EH (cell line): ENCODE data around the gene UBE2H.
"Not testable (repeated sequence)": the region's sequence is repeated elsewhere in the genome, so short reads cannot be mapped to it uniquely, and the experiment has no call there.

Experiments used
- DNase-seq: peaks from one replicate; pipeline ENCODE4 v3.0.0-alpha.2; 2015; ENCODE audit warnings: low read depth

The UBE2H gene

DNA sequence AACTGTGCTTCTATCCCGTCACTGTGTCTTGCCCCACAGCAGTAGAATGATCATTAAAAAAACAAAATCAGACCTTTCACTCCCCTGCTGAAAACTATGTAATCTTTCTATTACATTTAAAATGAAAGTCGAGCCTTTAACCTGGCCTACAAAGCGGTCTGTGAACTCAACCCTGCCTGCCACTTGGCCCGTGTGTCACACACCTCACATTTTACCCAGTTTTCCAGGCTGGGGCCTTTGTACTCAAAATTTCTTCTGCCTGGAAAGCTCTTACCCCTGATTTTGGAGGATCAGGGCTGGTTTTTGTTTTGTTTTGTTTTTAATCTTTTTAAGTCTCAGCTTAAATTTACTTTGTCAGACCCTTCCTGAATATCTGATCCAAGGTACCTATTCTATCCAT lies 82.1 kb downstream of the UBE2H start:
- no peak for DNase-seq

DNA sequence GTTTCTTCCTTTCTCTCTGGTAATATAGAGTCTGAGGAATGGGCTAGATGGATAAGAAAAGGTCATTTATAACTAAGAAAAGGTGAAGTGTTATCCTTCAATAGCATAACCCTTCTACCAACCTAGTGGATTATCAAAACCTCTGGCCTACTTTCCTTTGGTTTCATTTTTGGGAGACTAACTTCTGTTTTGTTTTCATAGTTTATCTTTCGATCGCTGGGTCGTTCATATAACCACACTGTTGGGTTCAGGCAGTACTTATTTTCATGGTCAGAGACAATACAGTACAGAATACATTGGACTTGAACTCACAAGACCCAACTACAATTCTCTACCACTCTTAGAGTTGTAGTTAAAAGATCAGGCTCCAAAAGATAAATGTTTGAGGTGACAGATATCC lies 86.5 kb downstream of the UBE2H start:
- no peak for DNase-seq

DNA sequence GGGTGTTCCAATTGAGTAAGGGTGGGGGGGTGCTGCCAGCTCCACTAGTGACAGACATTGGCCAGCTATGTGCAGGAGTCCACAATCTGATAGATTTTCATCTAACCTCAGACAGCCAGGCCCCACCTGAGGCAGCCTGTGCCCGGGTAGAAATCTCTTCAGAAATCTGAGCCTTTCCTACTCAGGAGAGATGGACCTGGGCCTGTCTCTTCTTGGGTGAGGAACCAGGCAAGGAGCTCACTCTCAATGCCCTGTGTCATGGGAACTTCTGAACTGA lies 86.9 kb downstream of the UBE2H start:
- DNase-seq = no peak

DNA sequence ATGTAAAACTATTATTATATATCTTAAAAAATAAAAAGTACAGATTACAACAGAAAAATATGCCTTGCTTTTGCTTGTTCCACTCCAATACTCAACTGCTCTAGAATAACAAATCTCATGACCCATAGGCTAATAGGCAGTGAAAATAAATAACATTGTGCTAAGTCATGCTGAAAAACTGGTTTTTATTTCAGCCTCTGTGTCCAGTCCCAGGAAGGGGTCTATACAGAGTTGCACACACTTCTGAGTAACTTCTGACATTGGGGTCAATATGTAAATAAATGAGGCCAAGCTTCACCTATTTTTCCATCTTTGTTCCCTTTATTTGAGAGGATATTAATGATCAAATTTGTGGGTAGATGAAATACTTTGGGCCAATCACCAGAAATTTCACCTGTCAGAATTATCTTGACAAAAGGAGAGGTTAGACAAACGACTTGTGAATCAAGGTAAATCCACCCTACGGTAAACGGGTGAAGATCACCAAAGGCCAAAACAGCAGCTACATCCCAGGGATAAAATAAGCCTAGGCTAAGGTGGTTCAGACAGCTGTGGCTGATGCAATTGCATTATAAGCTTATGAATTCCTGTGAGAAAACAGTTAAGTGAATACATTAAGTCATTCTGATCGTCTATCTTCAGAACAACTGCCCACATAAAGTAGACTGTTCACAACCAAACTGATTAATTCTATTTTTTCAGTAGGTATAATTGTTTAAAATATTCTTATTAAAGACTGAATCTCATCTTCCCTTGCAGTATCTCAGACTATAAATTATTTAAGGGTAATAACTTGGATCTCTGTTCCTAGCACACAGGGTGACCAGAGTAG lies 87.5 kb downstream of the UBE2H start:
- DNase-seq = peak; percentile 59

DNA sequence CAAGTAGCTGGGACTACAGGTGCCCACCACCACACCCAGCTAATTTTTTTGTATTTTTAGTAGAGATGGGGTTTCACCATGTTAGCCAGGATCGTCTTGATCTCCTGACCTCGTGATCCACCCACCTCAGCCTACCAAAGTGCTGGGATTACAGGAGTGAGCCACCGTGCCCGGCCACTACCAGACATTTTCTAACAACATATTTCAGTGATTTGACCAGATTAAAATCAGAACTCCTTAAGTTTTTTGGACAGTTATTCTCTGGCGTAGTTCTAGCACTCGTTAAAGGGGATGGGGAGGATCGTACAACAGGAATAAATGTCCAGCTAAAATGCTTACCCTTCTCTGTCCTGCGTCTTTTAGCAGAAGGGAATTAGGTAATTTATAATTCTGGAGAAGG lies 88.1 kb downstream of the UBE2H start:
- DNase-seq = not testable (repeated sequence)

DNA sequence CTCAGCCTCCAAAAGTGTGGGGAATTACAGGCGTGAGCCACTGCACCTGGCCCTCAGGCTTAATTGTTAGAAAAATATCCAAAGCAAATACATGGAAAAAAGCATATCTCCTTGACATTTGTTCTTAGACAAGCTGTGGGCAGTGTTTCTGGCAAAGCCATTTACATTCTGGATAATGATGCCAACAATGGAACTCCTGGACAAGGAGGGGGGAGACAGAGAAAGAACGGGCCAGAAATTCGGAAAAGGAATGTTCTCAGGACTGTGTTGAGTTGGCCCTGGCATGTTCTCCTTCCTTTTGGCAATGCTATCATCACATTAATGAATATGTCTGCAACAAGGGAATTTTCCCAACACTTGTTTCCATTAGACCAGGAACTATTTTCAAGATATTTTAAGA lies 88.7 kb downstream of the UBE2H start:
- DNase-seq = peak; percentile 40

DNA sequence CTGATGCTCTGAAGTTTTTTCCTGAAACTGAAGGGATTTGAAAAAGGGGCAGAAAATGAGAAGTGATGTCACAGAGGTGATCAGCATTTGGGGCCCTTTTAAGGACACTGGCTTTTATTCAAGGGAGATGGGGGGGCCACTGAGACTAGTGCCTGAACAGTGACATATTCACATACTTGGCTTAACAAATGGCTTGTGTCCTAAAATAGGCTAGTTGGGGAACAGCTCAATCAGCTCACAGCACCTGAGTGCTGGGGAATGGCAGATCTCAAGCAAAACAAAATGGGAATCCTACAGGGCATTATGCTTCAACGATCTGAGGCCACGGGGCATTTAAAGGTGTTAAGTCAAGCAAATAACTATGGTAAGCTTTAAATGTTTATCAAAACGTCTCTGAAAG lies 90.1 kb downstream of the UBE2H start:
- no peak for DNase-seq

DNA sequence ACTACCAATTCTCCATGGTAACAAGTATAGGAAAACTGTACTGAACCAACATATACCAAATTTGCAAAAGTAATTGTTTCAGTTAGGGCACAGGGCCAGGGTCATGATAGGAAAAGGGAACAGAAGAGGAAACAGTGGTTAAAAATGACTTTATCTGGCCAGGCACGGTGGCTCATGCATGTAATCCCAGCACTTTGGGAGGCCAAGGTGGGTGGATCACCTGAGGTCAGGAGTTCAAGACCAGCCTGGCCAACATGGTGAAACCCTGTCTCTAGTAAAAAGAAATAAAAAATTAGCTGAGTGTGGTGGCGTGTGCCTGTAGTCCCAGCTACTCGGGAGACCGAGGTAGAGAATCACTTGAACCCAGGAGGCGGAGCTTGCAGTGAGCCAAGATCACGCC lies 92.0 kb downstream of the UBE2H start:
- DNase-seq = not testable (repeated sequence)

DNA sequence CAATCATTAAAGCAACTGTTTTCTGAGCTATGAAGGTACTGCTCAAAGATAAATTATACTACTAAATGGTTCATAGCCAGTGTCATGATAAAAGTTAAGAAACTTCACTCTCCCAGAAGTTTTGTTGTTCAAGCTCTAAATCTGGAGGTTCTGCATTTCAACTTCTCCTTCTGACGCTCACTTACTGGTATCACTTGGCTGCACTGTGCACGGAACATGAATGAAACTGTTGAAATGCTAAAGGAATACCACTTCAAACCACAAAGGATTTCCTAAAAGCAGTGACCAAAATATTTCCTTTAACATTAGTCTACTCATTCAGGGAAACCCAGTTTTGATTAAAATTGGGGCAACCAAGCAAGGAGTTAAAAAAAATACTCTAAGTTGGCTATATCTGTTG lies 93.6 kb downstream of the UBE2H start:
- peak; percentile 22 for DNase-seq

DNA sequence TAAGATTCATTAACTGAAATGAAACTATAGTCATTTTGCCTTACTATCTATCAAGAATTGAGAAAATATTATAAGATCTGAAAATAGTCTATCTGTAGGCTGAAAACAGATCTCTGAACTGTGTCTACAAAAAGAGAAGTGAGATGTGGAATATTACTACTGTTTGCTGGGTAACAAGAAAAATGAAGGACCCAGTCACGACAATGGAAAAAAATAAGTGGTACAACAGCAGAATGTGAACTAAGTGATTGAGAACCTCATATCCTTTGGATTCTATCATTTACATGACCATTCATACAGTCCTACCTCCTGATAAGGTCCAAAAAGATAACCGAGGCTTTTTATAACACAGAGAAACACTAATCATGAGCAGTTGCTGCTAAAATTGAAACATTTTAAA lies 94.3 kb downstream of the UBE2H start:
- DNase-seq = no peak

DNA sequence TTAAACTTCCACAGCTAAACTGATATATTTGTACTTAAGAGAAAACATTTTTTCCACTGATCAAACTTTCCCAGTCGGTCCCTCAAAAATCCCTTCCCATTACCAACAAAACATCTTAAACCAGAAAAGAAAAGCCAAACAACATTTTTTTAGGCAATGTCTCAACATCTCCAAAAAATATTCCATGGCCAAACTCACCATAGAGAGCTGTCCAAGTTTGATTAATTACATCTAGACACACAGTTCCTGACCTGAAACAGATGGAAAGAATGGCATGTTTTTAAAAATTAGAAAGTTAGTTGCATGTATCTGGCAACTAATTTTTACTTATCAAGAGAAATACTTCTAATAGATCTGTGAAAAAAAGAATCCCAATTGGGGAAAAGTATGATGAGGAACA lies 95.4 kb downstream of the UBE2H start:
- no peak for DNase-seq

DNA sequence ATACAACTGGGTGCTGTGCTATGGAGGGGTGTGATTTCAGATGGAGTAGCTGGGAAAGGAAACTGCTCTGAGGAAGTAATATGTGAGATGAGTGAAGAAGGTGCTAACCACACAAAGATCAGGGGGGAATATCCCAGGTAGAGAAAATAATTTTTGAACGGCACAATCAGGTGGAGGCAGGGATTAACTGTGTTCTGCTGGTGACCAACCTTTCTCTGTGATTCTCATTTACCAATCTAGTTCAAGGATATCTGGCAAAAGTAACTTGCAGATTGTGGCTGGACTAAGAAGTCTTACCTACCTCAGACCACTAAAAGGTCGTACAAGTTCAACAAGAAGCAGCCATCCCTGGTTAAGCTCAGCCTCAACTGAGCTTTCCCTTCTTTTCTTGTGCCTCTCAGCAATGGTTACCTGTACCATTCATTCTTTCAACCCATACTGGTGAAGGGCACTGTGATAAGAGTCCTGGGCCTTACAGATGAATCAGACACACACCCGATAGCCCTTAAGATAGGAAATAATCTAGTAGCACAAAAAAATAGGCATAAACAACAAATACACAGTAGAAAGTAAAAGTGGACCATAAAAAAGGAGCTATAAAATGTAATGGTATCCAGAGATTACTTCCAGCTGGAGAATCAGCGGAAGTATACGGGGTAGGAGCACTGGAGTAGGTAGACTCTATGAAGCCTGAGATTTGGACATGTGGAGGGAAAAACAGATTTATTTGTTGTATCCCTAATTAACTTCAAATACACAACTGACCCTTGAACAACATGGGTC lies 96.6 kb downstream of the UBE2H start:
- DNase-seq = no peak

DNA sequence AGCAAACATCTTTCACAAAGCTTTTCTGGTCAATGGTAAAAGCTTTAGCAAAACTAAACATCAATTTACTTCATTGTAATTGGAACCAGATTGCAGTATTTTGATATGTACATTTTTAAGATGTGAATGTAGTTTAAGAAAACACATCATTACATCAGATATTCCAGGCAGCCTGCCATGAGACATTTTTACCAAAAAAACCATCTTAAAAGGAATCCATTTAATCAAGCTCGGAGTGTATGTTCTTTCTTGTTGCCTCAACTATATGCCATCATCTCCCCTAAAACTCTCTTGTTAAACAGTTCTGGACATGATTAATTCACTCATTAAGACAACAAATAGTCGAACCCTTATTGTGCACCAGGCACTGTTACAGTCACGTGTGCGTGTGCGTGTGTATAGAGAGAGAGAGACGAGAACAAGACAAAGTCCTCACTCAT lies 97.5 kb downstream of the UBE2H start:
- peak; percentile 99 for DNase-seq

DNA sequence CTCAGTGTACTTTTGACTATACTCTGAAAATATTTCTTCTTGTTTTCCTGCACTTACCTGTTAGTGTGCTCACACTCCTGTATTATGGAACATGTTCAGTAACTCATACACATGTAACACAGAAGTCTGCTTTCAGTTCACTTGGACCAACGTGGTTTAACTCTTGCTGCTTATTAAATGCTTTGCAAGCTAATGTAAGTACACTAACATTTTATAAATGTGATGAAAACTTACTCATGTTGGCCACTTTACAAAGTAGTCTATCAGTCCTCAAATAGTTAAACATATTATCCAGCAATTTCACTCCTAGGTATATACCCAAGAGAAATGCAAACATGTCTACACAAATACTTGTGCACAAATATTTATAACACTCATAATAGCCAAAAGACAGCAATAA lies 98.4 kb downstream of the UBE2H start:
- DNase-seq = peak; percentile 21

DNA sequence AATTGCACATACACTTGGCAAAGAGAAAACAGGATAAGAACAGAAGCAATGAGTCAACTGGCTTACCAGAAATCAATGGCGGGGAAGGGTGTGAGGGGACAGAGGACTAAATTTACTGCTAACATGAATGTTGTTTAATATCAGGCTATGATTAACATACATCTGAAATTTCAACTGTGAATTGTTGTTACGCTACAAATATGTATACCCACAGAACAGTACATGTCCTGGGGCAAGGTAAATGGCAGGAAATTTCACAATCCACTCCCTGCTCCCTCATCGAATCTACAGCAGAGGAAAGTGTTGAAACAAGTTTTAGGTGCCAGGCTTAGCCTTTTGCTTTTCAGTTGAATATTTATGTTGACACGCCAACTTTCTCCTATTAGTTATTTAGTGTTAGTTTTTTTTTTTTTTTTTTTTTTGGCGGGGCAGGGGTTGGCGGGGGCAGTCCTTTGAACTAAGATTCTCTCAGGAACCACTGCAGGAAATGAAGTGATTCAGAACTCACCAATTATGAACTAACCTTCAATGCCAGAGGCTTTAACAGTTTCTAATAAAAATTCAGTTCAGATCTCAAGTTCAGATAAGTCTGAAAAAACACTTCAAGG lies 99.0 kb downstream of the UBE2H start:
- DNase-seq = peak; percentile 68

DNA sequence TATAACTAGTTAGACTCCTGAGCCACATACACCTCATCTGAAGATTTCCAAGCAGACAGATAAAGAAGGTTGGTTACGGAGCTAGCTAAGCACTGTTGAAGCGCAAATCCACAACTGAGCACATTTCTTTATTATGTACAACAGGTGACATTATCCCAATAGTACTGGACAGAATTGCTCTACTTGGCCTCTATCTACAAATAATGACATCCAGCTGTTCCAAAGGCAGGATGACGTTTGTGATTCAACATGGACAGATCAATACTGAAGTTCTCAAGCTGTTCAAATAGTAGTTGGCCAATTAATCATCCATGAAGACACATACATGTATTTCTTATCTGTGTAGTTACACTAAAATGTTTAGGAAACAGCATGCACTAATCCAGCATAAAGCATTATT lies 101.0 kb downstream of the UBE2H start:
- DNase-seq = no peak

DNA sequence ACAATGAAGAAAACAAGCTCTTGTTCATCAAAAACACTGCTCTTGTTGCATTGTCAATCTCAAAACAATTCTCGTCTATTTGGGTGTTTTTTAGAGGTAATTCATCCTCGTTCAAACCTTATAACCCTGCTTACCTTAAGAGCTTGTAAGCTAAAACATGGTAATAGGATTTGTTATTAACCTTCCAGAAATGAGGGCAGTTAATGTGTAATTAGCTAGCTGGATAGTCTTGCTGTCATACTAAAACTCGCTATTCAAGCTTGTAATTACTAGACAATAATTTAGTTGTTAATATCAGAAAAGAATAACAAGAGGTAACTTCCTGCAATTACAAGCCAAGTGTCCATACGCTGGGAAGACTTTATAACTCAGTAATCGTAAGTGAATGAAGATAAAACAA lies 101.6 kb downstream of the UBE2H start:
- DNase-seq = no peak

DNA sequence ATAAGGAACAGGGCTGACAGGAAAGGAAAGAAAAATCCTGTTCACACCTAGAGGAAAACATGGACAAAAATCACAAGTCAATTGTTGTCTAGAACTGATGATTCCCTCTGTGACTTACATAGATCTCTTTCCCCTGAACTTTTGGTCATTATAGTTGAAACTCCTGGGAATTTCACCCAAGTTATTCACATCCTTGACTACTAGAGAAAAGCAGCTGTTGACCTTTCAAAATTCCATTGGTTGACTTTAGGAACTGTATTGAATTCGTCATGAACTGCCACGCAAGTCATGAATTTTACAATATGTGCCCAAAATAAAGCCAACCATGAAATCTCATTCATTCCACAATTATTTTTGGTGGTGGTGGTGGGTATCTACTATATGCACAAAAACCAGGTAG lies 104.3 kb downstream of the UBE2H start:
- no peak for DNase-seq

DNA sequence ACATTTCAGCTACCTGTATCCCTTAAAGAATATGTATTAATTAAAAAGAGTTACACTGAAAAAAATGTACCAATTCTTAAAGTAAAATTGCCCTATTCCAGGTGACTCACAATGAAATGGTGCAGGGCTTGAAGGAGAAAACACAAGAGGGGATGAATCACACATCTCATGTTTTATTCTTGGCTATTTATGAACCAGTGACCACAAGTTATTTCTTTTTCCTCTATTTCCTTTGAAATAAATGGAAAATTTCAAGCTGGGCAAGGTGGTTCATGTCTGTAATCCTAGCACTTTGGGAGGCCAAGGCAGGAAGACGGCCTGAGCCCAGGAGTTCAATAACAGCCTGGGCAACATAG lies 106.8 kb downstream of the UBE2H start:
- DNase-seq = peak; percentile 81

DNA sequence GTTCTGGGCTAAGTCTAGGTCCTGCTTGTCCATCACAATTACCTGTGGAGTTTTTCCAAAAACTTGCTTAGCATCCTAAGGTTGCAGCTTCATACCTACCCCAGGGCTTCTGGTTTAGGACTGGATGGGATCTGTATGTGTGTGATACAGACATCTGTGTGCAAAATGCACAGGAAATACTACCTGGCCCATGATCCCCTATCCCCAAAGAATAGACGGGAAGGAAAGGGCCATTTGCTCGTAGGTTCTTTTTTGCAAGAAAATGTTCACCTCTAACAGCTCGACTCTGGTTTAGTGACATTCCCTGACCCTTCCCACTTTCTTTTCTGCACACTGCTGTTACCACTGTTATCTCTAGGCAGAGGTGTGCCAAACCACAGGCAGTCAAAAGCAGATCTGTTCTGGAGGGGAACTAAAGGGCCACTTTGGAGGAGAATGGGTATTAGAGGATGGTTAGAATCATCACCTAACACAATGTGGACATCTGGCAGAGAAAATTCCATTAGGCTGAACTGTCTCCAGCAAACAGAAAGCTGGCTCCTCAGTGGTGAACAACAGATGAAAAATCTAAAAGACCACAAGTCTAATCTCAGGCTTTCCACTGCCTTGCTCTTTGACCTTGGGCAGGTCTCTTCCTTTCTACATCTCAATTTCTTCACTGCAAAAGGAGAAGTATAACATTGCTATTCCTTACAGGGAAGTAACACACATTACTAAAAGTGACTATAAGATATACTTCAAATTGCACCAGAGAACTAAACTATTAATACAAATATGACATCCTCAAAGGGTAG lies 107.4 kb downstream of the UBE2H start:
- peak; percentile 77 for DNase-seq

DNA sequence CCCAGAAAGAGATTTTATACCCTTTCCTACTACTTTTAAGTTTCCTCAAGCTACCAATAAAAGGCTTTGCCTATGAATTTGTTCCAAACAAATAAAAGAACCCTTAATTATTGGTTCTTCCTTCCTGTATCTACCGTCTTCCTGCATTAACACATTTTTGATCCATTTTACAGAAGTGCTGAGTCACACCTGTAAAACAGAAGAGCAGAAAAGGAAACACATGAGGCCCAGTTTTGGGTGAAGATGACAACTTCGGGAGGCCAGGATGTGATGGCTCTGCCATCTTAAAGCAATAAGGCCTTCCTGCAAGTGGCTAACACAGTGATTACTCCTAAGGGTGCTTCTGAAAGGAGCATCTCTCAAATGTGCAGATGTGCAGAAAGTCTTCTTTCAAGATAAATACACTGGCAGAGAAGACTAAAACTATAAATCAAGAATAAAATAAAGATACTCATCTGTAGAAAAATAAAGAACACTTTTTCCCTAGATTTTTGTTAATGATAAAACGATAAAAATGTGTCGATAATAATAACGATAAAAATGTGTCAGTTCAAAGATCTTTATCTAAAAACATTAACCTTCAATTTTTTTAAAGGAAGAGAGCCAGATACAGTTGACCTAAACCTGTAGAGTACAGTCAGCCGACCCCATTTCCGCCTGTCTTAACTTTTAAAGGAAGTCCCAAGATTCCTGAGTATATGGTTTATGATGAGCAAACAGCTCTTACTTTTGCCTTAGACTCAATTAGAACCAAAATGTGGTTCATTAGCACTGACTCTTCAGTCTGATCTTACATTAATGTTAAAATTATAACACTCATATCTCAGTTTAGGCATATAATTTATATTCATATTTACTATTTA lies 108.6 kb downstream of the UBE2H start:
- DNase-seq = peak; percentile 35
